ENCODE measurements around the gene QSOX2. TPM values are rescaled to one million over a fixed set of nuclear protein-coding genes. Genes with fewer than 3 reads are reported as not detected.
A peak's percentile ranks its signal among the peaks of the same experiment; 100 is the strongest.

QSOX2 gene
- polyA plus RNA-seq, 10 donors, result 5.5 to 11.9 (median 8.0) TPM

- peak; percentile 58 to 88 (median 81) for DNase-seq
These were observed 38.0 kb upstream of the QSOX2 start for GRCh38 chr9:136283291-136284235.

- DNase-seq, result no peak
These were observed 36.8 kb upstream of the QSOX2 start for GRCh38 chr9:136282272-136282861.

GRCh38 chr9:136281421-136282271, 36.0 kb upstream of the QSOX2 start:
- DNase-seq, result no peak

- DNase-seq, result no peak
These were observed 35.1 kb upstream of the QSOX2 start for GRCh38 chr9:136280535-136281315.

GRCh38 chr9:136279471-136279870, 33.9 kb upstream of the QSOX2 start:
- no peak for DNase-seq

GRCh38 chr9:136278894-136279293, 33.3 kb upstream of the QSOX2 start:
- no peak for DNase-seq

- DNase-seq, result no peak
These were observed 32.6 kb upstream of the QSOX2 start for GRCh38 chr9:136278221-136278620.

- DNase-seq, result no peak
These were observed 32.1 kb upstream of the QSOX2 start for GRCh38 chr9:136277746-136278145.

GRCh38 chr9:136276716-136277115, 31.1 kb upstream of the QSOX2 start:
- no peak for DNase-seq

- no peak for DNase-seq
These were observed 30.2 kb upstream of the QSOX2 start for GRCh38 chr9:136275655-136276429.

- DNase-seq, result no peak
These were observed 29.4 kb upstream of the QSOX2 start for GRCh38 chr9:136274786-136275654.

- DNase-seq, result no peak
These were observed 28.5 kb upstream of the QSOX2 start for GRCh38 chr9:136273921-136274785.

GRCh38 chr9:136273244-136273865, 27.7 kb upstream of the QSOX2 start:
- no peak for DNase-seq

GRCh38 chr9:136270173-136270705, 24.6 kb upstream of the QSOX2 start:
- DNase-seq, result no peak

GRCh38 chr9:136268735-136269134, 23.1 kb upstream of the QSOX2 start:
- DNase-seq, result no peak

- DNase-seq, result peak; percentile 27 to 88 (median 64)
These were observed 22.7 kb upstream of the QSOX2 start for GRCh38 chr9:136268318-136268717.

- DNase-seq, result peak; percentile 67 to 92 (median 86)
These were observed 21.9 kb upstream of the QSOX2 start for GRCh38 chr9:136267261-136268111.

All from muscle of back (tissue), 11 donors.